ENCODE data around the gene RIMS1. TPM values are rescaled to one million over a fixed set of nuclear protein-coding genes. Genes with fewer than 3 reads are reported as not detected.

RIMS1 gene
- total and polyA plus RNA-seq, 2 of the 13 experiments (the other 11 are each of a cell fraction or from before 2014, with no cell fraction given) = not detected

DNA sequence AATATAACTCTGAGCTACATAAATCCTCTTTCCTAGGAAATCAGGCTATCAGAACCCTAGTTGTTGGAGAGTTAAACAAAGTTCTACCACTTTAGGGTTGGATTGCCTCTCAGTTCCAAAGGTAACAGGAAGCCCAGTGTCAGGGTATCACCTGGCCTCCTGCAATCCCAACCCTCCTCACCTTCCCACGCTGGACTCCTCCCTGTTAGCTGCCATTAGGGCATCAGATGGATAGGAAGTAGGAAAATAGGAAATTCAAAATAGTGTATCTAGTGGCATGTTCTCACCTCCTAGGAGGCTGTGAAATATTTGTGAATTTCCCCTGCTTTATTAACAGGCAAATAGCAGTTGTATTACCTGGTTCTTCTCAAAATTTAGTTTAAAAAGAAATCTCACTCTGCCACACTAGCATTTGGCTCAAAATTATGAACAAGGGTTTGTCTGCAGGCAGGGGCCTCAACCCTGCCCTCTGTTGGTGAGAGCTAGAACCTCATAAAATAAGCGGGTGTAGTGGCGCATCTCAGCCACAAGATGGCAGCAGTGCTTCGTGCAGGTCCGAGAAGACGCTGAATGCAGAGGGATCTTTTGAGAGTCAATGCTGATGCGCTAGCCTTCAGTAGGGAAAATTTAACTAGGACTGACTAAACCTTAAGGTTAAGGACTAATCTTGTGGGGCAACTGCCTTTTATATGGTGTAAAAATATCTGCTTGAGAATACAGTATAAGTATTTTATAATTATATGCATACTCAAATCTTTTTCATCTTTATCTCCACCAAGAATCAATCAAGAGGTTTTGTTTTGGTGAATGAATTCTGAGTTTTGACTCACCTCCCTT lies 525.7 kb downstream of the RIMS1 start (continued):
- no peak for TF ChIP-seq ZNF362 (CRISPR knock-in tag; IDR thresholded peaks at IDR 0.05; ENCODE audit: borderline replicate concordance)
- no peak for TF ChIP-seq TCF7L2 (IDR thresholded peaks at IDR 0.05; ENCODE audit: low read depth, low read length)
- no peak for TF ChIP-seq PAWR (CRISPR knock-in tag; IDR thresholded peaks at IDR 0.05; ENCODE audit: borderline replicate concordance)
- TF ChIP-seq, protein P1, sequence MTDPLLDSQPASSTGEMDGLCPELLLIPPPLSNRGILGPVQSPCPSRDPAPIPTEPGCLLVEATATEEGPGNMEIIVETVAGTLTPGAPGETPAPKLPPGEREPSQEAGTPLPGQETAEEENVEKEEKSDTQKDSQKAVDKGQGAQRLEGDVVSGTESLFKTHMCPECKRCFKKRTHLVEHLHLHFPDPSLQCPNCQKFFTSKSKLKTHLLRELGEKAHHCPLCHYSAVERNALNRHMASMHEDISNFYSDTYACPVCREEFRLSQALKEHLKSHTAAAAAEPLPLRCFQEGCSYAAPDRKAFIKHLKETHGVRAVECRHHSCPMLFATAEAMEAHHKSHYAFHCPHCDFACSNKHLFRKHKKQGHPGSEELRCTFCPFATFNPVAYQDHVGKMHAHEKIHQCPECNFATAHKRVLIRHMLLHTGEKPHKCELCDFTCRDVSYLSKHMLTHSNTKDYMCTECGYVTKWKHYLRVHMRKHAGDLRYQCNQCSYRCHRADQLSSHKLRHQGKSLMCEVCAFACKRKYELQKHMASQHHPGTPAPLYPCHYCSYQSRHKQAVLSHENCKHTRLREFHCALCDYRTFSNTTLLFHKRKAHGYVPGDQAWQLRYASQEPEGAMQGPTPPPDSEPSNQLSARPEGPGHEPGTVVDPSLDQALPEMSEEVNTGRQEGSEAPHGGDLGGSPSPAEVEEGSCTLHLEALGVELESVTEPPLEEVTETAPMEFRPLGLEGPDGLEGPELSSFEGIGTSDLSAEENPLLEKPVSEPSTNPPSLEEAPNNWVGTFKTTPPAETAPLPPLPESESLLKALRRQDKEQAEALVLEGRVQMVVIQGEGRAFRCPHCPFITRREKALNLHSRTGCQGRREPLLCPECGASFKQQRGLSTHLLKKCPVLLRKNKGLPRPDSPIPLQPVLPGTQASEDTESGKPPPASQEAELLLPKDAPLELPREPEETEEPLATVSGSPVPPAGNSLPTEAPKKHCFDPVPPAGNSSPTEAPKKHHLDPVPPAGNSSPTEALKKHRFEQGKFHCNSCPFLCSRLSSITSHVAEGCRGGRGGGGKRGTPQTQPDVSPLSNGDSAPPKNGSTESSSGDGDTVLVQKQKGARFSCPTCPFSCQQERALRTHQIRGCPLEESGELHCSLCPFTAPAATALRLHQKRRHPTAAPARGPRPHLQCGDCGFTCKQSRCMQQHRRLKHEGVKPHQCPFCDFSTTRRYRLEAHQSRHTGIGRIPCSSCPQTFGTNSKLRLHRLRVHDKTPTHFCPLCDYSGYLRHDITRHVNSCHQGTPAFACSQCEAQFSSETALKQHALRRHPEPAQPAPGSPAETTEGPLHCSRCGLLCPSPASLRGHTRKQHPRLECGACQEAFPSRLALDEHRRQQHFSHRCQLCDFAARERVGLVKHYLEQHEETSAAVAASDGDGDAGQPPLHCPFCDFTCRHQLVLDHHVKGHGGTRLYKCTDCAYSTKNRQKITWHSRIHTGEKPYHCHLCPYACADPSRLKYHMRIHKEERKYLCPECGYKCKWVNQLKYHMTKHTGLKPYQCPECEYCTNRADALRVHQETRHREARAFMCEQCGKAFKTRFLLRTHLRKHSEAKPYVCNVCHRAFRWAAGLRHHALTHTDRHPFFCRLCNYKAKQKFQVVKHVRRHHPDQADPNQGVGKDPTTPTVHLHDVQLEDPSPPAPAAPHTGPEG (CRISPR knock-in tag; IDR thresholded peaks at IDR 0.05) = no peak
- no peak for TF ChIP-seq ZNF33B (CRISPR knock-in tag; IDR thresholded peaks at IDR 0.05)
- TF ChIP-seq, protein P2, sequence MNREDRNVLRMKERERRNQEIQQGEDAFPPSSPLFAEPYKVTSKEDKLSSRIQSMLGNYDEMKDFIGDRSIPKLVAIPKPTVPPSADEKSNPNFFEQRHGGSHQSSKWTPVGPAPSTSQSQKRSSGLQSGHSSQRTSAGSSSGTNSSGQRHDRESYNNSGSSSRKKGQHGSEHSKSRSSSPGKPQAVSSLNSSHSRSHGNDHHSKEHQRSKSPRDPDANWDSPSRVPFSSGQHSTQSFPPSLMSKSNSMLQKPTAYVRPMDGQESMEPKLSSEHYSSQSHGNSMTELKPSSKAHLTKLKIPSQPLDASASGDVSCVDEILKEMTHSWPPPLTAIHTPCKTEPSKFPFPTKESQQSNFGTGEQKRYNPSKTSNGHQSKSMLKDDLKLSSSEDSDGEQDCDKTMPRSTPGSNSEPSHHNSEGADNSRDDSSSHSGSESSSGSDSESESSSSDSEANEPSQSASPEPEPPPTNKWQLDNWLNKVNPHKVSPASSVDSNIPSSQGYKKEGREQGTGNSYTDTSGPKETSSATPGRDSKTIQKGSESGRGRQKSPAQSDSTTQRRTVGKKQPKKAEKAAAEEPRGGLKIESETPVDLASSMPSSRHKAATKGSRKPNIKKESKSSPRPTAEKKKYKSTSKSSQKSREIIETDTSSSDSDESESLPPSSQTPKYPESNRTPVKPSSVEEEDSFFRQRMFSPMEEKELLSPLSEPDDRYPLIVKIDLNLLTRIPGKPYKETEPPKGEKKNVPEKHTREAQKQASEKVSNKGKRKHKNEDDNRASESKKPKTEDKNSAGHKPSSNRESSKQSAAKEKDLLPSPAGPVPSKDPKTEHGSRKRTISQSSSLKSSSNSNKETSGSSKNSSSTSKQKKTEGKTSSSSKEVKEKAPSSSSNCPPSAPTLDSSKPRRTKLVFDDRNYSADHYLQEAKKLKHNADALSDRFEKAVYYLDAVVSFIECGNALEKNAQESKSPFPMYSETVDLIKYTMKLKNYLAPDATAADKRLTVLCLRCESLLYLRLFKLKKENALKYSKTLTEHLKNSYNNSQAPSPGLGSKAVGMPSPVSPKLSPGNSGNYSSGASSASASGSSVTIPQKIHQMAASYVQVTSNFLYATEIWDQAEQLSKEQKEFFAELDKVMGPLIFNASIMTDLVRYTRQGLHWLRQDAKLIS (CRISPR knock-in tag; IDR thresholded peaks at IDR 0.05) = no peak
- no peak for TF ChIP-seq MTA1 (CRISPR knock-in tag; IDR thresholded peaks at IDR 0.05; ENCODE audit: borderline replicate concordance)
- TF ChIP-seq, protein P3, sequence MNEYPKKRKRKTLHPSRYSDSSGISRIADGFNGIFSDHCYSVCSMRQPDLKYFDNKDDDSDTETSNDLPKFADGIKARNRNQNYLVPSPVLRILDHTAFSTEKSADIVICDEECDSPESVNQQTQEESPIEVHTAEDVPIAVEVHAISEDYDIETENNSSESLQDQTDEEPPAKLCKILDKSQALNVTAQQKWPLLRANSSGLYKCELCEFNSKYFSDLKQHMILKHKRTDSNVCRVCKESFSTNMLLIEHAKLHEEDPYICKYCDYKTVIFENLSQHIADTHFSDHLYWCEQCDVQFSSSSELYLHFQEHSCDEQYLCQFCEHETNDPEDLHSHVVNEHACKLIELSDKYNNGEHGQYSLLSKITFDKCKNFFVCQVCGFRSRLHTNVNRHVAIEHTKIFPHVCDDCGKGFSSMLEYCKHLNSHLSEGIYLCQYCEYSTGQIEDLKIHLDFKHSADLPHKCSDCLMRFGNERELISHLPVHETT (CRISPR knock-in tag; conservative IDR thresholded peaks at IDR 0.05) = no peak
- peak; percentile 85 for TF ChIP-seq TEAD3 (CRISPR knock-in tag; optimal IDR thresholded peaks at IDR 0.05; ENCODE audit: borderline replicate concordance)
- TF ChIP-seq ZFP36L1 (CRISPR knock-in tag; IDR thresholded peaks at IDR 0.05) = no peak
- no peak for TF ChIP-seq CREM (IDR thresholded peaks at IDR 0.05)
- no peak for TF ChIP-seq CREM (CRISPR knock-in tag; IDR thresholded peaks at IDR 0.05)
- no peak for TF ChIP-seq ZNF562 (CRISPR knock-in tag; IDR thresholded peaks at IDR 0.05; ENCODE audit: borderline replicate concordance)
- no peak for TF ChIP-seq AKAP8 (CRISPR knock-in tag; IDR thresholded peaks at IDR 0.05)
- peak; percentile 99 for TF ChIP-seq SMC3 (IDR thresholded peaks at IDR 0.05; ENCODE audit: low read length)
- no peak for TF ChIP-seq ZNF484 (CRISPR knock-in tag; IDR thresholded peaks at IDR 0.05; ENCODE audit: borderline replicate concordance, low read depth)
- TF ChIP-seq SRSF9 (IDR thresholded peaks at IDR 0.05; ENCODE audit: borderline replicate concordance, insufficient read depth, low read depth, low read length, poor library complexity, severe bottlenecking) = no peak

Data from HepG2 (cell line).